ENCODE results near the gene ACTL6B. TPM values are rescaled to one million over a fixed set of nuclear protein-coding genes. Genes with fewer than 3 reads are reported as not detected.

ACTL6B gene
- total and polyA plus RNA-seq, 2 of the 13 experiments (the other 11 are each of a cell fraction or from before 2014, with no cell fraction given) = not detected

DNA sequence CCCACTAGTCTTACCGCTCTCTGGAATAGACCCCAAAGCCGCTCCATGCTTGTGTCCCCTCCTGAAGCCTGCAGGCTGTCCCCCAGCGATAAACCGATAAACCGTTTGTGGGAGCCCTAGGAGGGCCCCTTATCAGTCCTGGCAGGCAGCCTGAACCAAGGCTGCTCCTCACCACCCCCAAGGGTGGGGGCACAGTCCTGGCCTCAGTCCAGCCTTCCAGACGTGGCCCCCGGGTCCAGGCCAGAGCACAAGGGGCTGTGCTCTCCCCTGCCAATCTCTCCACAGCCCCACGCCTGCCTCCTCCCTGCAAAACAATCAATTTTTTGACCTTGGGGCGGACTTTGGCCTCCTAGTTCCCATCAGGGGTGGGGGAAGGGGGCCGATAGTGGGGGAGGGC, 14.8 kb downstream of the ACTL6B start, which contains the start of gene TFR2 (continued):
- TF ChIP-seq EP300 (IDR thresholded peaks at IDR 0.05; ENCODE audit: low read depth in 2 of 2, low read length in 2 of 2) = peak in 1 of 2 experiments; percentile 79; a peak in 2 of 4 replicates
- peak; percentile 68; the same call in 1 of the 2 replicates for TF ChIP-seq EP300 (CRISPR knock-in tag; IDR thresholded peaks at IDR 0.05; ENCODE audit: borderline replicate concordance)
- TF ChIP-seq CREM (IDR thresholded peaks at IDR 0.05) = peak; percentile 43; the same call in 1 of the 2 replicates
- TF ChIP-seq CREM (CRISPR knock-in tag; IDR thresholded peaks at IDR 0.05) = no peak
- no peak for TF ChIP-seq HNRNPH1 (optimal IDR thresholded peaks at IDR 0.05; ENCODE audit: low read depth, low read length)
- 0 out of 2 replicates have a peak, but pooled peaks have one; percentile 28 for TF ChIP-seq ZNF558 (CRISPR knock-in tag; IDR thresholded peaks at IDR 0.05; ENCODE audit: borderline replicate concordance)
- peak; percentile 95 for TF ChIP-seq HNF4G (IDR thresholded peaks at IDR 0.05; ENCODE audit: borderline replicate concordance, low read depth, low read length)
- TF ChIP-seq HNF4G (CRISPR knock-in tag; IDR thresholded peaks at IDR 0.05; ENCODE audit: borderline replicate concordance, low read depth) = peak; percentile 89
- TF ChIP-seq, protein P1, sequence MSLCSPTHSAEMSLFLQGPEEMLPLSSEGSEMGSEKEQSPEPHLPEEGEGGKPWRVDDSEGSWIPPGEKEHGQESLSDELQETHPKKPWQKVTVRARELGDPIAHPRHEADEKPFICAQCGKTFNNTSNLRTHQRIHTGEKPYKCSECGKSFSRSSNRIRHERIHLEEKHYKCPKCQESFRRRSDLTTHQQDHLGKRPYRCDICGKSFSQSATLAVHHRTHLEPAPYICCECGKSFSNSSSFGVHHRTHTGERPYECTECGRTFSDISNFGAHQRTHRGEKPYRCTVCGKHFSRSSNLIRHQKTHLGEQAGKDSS (CRISPR knock-in tag; IDR thresholded peaks at IDR 0.05; ENCODE audit: borderline replicate concordance, low read depth) = 0 out of 2 replicates have a peak, but pooled peaks have one; percentile 43
- 0 out of 2 replicates have a peak, but pooled peaks have one; percentile 35 for TF ChIP-seq PPARG (CRISPR knock-in tag; conservative IDR thresholded peaks at IDR 0.05)
- no peak for TF ChIP-seq ZNF670 (CRISPR knock-in tag; IDR thresholded peaks at IDR 0.05; ENCODE audit: borderline replicate concordance)
- TF ChIP-seq AGO1 (IDR thresholded peaks at IDR 0.05; ENCODE audit: low read depth, low read length, poor library complexity, severe bottlenecking) = no peak
- no peak for TF ChIP-seq REXO4 (CRISPR knock-in tag; IDR thresholded peaks at IDR 0.05; ENCODE audit: borderline replicate concordance)
- TF ChIP-seq ETV5 (CRISPR knock-in tag; IDR thresholded peaks at IDR 0.05; ENCODE audit: borderline replicate concordance) = peak; percentile 31; the same call in 1 of the 2 replicates
- no peak for TF ChIP-seq ZSCAN20 (CRISPR knock-in tag; IDR thresholded peaks at IDR 0.05; ENCODE audit: borderline replicate concordance)
- peak; percentile 64 for TF ChIP-seq THAP11 (CRISPR knock-in tag; IDR thresholded peaks at IDR 0.05)
- TF ChIP-seq, protein P2, sequence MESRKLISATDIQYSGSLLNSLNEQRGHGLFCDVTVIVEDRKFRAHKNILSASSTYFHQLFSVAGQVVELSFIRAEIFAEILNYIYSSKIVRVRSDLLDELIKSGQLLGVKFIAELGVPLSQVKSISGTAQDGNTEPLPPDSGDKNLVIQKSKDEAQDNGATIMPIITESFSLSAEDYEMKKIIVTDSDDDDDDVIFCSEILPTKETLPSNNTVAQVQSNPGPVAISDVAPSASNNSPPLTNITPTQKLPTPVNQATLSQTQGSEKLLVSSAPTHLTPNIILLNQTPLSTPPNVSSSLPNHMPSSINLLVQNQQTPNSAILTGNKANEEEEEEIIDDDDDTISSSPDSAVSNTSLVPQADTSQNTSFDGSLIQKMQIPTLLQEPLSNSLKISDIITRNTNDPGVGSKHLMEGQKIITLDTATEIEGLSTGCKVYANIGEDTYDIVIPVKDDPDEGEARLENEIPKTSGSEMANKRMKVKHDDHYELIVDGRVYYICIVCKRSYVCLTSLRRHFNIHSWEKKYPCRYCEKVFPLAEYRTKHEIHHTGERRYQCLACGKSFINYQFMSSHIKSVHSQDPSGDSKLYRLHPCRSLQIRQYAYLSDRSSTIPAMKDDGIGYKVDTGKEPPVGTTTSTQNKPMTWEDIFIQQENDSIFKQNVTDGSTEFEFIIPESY (CRISPR knock-in tag; IDR thresholded peaks at IDR 0.05) = 0 out of 2 replicates have a peak, but pooled peaks have one; percentile 23
- TF ChIP-seq NR2F6 (IDR thresholded peaks at IDR 0.05) = peak; percentile 77
- TF ChIP-seq NR2F6 (CRISPR knock-in tag; IDR thresholded peaks at IDR 0.05) = peak; percentile 81
- TF ChIP-seq, protein P3, sequence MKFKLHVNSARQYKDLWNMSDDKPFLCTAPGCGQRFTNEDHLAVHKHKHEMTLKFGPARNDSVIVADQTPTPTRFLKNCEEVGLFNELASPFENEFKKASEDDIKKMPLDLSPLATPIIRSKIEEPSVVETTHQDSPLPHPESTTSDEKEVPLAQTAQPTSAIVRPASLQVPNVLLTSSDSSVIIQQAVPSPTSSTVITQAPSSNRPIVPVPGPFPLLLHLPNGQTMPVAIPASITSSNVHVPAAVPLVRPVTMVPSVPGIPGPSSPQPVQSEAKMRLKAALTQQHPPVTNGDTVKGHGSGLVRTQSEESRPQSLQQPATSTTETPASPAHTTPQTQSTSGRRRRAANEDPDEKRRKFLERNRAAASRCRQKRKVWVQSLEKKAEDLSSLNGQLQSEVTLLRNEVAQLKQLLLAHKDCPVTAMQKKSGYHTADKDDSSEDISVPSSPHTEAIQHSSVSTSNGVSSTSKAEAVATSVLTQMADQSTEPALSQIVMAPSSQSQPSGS (CRISPR knock-in tag; IDR thresholded peaks at IDR 0.05) = peak; percentile 59; the same call in 1 of the 2 replicates
- no peak for TF ChIP-seq ZSCAN29 (CRISPR knock-in tag; conservative IDR thresholded peaks at IDR 0.05)
- peak; percentile 57 for TF ChIP-seq KDM3A (CRISPR knock-in tag; IDR thresholded peaks at IDR 0.05; ENCODE audit: low read depth)
- TF ChIP-seq, protein P4, sequence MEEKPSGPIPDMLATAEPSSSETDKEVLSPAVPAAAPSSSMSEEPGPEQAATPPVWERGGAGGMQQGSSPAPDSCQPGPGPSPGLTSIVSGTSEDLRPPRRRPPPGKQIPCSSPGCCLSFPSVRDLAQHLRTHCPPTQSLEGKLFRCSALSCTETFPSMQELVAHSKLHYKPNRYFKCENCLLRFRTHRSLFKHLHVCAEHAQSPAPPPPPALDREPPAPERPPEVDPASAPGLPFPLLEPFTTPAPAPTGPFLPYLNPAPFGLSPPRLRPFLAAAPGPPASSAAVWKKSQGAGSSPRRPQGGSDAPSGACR (CRISPR knock-in tag; IDR thresholded peaks at IDR 0.05) = peak; percentile 13; the same call in 1 of the 2 replicates
- TF ChIP-seq ZNF331 (CRISPR knock-in tag; IDR thresholded peaks at IDR 0.05) = peak; percentile 71
- TF ChIP-seq SIX4 (CRISPR knock-in tag; IDR thresholded peaks at IDR 0.05) = no peak
